ENCODE data around the gene AKAP17A. TPM values are rescaled to one million over a fixed set of nuclear protein-coding genes. Genes with fewer than 3 reads are reported as not detected.

AKAP17A gene
- total RNA-seq, 1 donor from 2014 or later, result 74.8 TPM

DNA sequence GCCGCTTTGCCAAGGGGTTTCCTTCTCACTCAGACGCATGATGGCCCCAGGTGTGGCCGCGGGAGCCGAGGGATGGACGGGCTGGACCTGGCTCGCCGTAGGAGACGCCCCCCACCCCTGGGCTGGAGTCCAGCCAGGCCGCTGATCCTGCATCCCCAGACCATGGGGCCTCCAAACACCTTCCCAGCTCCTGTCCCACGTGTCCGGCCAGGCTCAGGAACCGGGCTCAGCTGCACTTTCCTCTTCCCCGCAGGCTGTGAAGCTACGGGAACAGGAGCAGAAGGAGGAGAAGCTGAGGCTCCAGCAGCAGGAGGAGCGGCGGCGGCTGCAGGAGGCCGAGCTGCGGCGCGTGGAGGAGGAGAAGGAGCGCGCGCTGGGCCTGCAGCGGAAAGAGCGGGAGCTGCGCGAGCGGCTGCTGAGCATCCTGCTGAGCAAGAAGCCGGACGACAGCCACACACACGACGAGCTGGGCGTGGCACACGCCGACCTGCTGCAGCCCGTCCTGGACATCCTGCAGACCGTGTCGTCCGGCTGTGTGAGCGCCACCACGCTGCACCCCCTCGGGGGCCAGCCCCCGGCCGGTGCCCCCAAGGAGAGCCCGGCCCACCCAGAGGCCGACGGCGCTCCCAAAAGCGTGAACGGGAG, 9.1 kb downstream of the AKAP17A start:
- Mint-ChIP-seq H3K36me3 (peaks cover 60% of the 10 kb centered on the region), H3K4me1 (no peaks in the 10 kb centered on the region), H3K9me3 (peaks cover 4% of the 10 kb centered on the region), H3K4me3 (no peak overlapping the region), H3K27me3 (ENCODE audit: low read depth) (no peaks in the 10 kb centered on the region), H3K27ac (no peak overlapping the region)
- TF ChIP-seq, protein P1, sequence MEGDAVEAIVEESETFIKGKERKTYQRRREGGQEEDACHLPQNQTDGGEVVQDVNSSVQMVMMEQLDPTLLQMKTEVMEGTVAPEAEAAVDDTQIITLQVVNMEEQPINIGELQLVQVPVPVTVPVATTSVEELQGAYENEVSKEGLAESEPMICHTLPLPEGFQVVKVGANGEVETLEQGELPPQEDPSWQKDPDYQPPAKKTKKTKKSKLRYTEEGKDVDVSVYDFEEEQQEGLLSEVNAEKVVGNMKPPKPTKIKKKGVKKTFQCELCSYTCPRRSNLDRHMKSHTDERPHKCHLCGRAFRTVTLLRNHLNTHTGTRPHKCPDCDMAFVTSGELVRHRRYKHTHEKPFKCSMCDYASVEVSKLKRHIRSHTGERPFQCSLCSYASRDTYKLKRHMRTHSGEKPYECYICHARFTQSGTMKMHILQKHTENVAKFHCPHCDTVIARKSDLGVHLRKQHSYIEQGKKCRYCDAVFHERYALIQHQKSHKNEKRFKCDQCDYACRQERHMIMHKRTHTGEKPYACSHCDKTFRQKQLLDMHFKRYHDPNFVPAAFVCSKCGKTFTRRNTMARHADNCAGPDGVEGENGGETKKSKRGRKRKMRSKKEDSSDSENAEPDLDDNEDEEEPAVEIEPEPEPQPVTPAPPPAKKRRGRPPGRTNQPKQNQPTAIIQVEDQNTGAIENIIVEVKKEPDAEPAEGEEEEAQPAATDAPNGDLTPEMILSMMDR (IDR thresholded peaks at IDR 0.05; ENCODE audit: unreplicated experiment), result no peak
- no peak for DNase-seq (ENCODE audit: low spot score in 2 of 2, unreplicated experiment in 2 of 2)

DNA sequence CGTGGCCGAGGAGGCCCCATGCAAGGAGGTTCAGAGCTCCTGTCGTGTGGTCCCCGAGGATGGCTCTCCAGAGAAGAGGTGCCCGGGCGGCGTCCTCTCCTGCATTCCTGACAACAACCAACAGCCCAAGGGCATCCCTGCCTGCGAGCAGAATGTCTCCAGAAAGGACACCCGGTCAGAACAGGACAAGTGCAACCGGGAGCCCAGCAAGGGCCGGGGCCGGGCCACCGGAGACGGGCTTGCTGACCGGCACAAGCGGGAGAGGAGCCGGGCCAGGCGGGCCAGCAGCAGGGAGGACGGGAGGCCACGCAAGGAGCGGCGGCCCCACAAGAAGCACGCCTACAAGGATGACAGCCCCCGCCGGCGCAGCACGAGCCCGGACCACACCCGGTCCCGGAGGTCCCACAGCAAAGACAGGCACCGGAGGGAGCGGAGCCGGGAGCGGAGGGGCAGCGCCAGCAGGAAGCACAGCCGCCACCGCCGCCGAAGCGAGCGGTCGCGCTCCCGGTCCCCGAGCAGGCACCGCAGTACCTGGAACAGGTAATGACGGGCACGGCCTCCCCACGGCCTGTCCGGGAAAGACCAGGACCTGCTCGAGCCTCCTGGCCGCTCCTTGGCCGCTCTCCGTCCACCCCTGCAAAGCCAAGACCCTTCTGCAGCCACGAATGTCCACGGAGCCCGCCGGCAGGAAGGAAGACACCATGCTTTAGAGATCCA, 9.8 kb downstream of the AKAP17A start:
- peaks cover 58% of the 10 kb centered on the region for H3K36me3 Mint-ChIP-seq
- no peaks in the 10 kb centered on the region for H3K4me1 Mint-ChIP-seq
- H3K9me3 Mint-ChIP-seq, result peaks cover 4% of the 10 kb centered on the region
- H3K4me3 Mint-ChIP-seq, result no peak overlapping the region
- TF ChIP-seq, protein P1 (IDR thresholded peaks at IDR 0.05; ENCODE audit: unreplicated experiment), result no peak
- DNase-seq (ENCODE audit: low spot score in 2 of 2, unreplicated experiment in 2 of 2), result no peak
- no peaks in the 10 kb centered on the region for H3K27me3 Mint-ChIP-seq (ENCODE audit: low read depth)
- no peak overlapping the region for H3K27ac Mint-ChIP-seq

DNA sequence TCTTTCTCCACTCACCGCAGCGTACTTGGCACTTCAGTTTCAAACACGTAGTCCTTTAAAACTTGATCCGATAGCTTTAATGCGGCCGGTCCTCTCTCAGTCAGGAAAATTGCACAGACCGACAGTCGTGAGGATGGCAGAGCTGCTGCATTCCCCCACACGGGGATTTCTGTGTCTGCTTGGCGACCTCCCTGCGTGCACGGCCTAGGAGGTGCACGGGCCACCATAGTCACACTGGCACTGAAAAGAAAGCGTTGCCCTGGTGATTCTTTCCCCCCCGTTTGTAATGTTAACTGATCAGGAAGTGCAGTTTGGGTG, 10.3 kb downstream of the AKAP17A start:
- DNase-seq (ENCODE audit: low spot score in 2 of 2, unreplicated experiment in 2 of 2), result no peak
- Mint-ChIP-seq H3K27me3 (ENCODE audit: low read depth) (no peaks in the 10 kb centered on the region), H3K9me3 (peaks cover 4% of the 10 kb centered on the region)

DNA sequence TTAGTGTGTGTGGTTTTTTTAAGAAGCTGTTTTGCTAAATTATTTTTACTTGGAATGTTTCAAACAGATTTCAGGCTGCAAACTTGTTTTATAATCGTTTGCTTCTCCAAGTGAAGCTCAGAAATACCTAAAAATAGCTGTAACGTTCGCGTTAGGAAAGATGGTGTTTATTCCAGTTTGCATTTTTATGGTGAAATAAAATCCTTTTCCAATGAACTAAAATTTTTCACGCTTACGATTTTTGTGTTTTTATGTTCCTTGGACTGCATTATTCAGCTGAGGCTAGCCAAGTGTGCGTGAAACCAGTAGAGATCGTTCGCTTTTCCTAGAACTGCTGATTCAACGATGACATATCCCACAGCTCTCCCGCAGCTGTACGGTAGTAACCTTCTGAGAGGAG, 10.9 kb downstream of the AKAP17A start:
- Mint-ChIP-seq H3K27ac (no peak overlapping the region), H3K27me3 (ENCODE audit: low read depth) (no peaks in the 10 kb centered on the region), H3K9me3 (peaks cover 4% of the 10 kb centered on the region), H3K4me1 (no peaks in the 10 kb centered on the region), H3K4me3 (no peak overlapping the region), H3K36me3 (peaks cover 54% of the 10 kb centered on the region)
- TF ChIP-seq, protein P1 (IDR thresholded peaks at IDR 0.05; ENCODE audit: unreplicated experiment), result no peak
- DNase-seq (ENCODE audit: low spot score in 2 of 2, unreplicated experiment in 2 of 2), result no peak

More for the DNA sequence above, 10.3 kb downstream of the AKAP17A start:
- Mint-ChIP-seq H3K27ac (no peak overlapping the region), H3K4me3 (no peak overlapping the region), H3K4me1 (no peaks in the 10 kb centered on the region), H3K36me3 (peaks cover 58% of the 10 kb centered on the region)
- TF ChIP-seq, protein P1 (IDR thresholded peaks at IDR 0.05; ENCODE audit: unreplicated experiment), result no peak

DNA sequence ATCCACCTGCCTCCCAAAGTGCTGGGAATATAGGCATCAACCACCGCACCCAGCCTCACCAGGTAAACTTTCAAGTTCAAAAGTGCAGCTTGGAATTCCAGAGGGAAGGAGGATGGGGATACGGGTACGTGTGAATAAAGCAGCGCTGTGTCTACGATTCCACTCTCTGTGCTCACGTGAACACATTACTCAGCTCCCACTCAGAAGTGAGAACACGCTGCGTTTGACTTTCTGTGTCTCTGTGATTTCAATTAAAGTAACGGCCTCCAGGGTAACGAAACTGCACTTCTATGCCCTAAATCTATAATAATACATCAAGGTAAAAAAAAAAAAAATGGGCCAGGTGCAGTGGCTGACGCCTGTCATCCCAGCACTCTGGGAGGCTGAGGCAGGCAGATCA, 15.1 kb downstream of the AKAP17A start:
- H3K27ac Mint-ChIP-seq, result no peak overlapping the region
- no peak for DNase-seq (ENCODE audit: low spot score in 2 of 2, unreplicated experiment in 2 of 2)
- no peak overlapping the region for H3K4me3 Mint-ChIP-seq
- H3K27me3 Mint-ChIP-seq (ENCODE audit: low read depth), result no peaks in the 10 kb centered on the region
- H3K36me3 Mint-ChIP-seq, result peaks cover 35% of the 10 kb centered on the region
- H3K4me1 Mint-ChIP-seq, result no peaks in the 10 kb centered on the region
- TF ChIP-seq, protein P1 (IDR thresholded peaks at IDR 0.05; ENCODE audit: unreplicated experiment), result no peak
- H3K9me3 Mint-ChIP-seq, result peaks cover 4% of the 10 kb centered on the region

Measured in mesothelial cell of epicardium (in vitro differentiated cells).